DOHH2 (cell line): Measurements from ENCODE around the gene GLRX.
"Not testable (repeated sequence)": the region's sequence is repeated elsewhere in the genome, so short reads cannot be mapped to it uniquely, and the experiment has no call there.

ENCODE experiments used
- EZH2phosphoT487 ChIP-seq: fragments of 200-600 bp; sonication (generic); IDR thresholded peaks from 2 replicates; pipeline ENCODE4 v1.6.1; 2017; ENCODE audit warnings: borderline replicate concordance, mild to moderate bottlenecking, antibody characterized with exemption, low read length, moderate library complexity, mixed read lengths
- TF ChIP-seq, protein P1 (sequence below): fragments of 200-600 bp; sonication (generic); IDR thresholded peaks from one replicate; pipeline ENCODE4 v1.5.1; 2014; ENCODE audit warnings: antibody characterized with exemption, mild to moderate bottlenecking, low read depth, low read length; ENCODE audit not compliant: poor library complexity, severe bottlenecking

DNA sequence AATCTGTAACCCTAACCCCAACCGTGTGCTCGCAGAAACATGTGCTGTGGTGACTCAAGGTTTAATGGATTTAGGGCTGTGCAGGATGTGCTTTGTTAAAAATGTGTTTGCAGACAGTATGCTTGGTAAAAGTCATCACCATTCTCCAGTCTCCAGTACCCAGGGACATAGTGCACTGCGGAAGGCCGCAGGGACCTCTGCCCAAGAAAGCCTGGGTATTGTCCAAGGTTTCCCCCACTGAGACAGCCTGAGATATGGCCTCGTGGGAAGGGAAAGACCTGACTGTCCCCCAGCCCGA, 11.5 kb downstream of the GLRX start:
- TF ChIP-seq, protein P1, sequence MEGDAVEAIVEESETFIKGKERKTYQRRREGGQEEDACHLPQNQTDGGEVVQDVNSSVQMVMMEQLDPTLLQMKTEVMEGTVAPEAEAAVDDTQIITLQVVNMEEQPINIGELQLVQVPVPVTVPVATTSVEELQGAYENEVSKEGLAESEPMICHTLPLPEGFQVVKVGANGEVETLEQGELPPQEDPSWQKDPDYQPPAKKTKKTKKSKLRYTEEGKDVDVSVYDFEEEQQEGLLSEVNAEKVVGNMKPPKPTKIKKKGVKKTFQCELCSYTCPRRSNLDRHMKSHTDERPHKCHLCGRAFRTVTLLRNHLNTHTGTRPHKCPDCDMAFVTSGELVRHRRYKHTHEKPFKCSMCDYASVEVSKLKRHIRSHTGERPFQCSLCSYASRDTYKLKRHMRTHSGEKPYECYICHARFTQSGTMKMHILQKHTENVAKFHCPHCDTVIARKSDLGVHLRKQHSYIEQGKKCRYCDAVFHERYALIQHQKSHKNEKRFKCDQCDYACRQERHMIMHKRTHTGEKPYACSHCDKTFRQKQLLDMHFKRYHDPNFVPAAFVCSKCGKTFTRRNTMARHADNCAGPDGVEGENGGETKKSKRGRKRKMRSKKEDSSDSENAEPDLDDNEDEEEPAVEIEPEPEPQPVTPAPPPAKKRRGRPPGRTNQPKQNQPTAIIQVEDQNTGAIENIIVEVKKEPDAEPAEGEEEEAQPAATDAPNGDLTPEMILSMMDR: not testable (repeated sequence)
- not testable (repeated sequence) for TF ChIP-seq EZH2phosphoT487
